Testis (tissue), 2 donors: ENCODE results near the gene ELMO2.

Source experiments
- POLR2A ChIP-seq: fragments of 450-650 bp; IDR thresholded peaks from one replicate; pipeline ENCODE4 v1.6.1; 2017; ENCODE audit warnings: antibody characterized with exemption, mild to moderate bottlenecking, moderate library complexity
- TF ChIP-seq, protein P1 (sequence below), 3 experiments: fragments of 450-650 bp in 2 of 3; fragments of 200-600 bp in 1 of 3; sonication (generic) in 1 of 3; IDR thresholded peaks; one replicate each; pipeline ENCODE4 v1.5.1; 2016 to 2019; ENCODE audit warnings: antibody characterized with exemption in 3 of 3, mild to moderate bottlenecking in 2 of 3, moderate library complexity in 1 of 3

DNA sequence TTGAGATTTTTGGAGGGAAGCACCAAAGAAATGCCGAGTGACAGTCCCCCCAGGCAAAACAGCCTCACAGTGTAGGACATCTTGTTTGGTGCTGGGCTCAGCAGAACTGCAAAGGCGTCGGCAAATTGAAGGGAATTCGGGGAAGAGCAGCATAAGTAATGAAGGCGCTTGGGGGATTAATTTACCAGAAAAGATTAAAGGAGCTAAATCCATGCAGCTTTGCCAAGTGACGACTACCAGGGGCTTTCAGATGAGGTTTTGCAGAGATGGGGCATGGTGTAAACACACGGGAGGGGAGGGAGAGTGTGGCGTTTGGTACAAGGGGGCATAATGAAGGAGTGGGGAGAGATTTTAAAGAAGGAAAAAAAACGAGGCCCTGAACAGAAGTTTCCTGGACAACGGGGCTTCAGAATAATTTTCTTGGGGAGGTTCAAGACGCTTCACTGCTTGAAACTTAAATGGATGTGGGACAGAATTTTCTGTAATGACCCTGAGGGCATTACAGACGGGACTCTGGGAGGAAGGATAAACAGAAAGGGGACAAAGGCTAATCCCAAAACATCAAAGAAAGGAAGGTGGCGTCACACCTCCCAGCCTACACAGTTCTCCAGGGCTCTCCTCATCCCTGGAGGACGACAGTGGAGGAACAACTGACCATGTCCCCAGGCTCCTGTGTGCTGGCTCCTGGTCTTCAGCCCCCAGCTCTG is 52.8 kb downstream of the ELMO2 start:
- TF ChIP-seq, protein P1, sequence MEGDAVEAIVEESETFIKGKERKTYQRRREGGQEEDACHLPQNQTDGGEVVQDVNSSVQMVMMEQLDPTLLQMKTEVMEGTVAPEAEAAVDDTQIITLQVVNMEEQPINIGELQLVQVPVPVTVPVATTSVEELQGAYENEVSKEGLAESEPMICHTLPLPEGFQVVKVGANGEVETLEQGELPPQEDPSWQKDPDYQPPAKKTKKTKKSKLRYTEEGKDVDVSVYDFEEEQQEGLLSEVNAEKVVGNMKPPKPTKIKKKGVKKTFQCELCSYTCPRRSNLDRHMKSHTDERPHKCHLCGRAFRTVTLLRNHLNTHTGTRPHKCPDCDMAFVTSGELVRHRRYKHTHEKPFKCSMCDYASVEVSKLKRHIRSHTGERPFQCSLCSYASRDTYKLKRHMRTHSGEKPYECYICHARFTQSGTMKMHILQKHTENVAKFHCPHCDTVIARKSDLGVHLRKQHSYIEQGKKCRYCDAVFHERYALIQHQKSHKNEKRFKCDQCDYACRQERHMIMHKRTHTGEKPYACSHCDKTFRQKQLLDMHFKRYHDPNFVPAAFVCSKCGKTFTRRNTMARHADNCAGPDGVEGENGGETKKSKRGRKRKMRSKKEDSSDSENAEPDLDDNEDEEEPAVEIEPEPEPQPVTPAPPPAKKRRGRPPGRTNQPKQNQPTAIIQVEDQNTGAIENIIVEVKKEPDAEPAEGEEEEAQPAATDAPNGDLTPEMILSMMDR (IDR thresholded peaks at IDR 0.05), result no peak
- TF ChIP-seq POLR2A, result no peak
